Anterior cingulate cortex (tissue), 58 donors: ENCODE results near the gene PLXNB3.
"Not testable (repeated sequence)": the region's sequence is repeated elsewhere in the genome, so short reads cannot be mapped to it uniquely, and the experiment has no call there.

Experiments used
- DNase-seq, 58 donors: peaks; one replicate each; lab custom pipeline; 2025; lab: John Stamatoyannopoulos, UW

Gene PLXNB3

GRCh38 chrX:153731845-153732215 is 32.2 kb upstream of the PLXNB3 start:
- DNase-seq: no peak

- no peak for DNase-seq
Observed at GRCh38 chrX:153732401-153732800, 31.6 kb upstream of the PLXNB3 start.

- no peak for DNase-seq
Observed at GRCh38 chrX:153733651-153734240, 30.3 kb upstream of the PLXNB3 start.

- DNase-seq: no peak
Observed at GRCh38 chrX:153734871-153735270, 29.2 kb upstream of the PLXNB3 start.

- no peak for DNase-seq
Observed at GRCh38 chrX:153735274-153735673, 28.8 kb upstream of the PLXNB3 start.

- DNase-seq: no peak
Observed at GRCh38 chrX:153736071-153736820, 27.8 kb upstream of the PLXNB3 start.

- DNase-seq: no peak
Observed at GRCh38 chrX:153736871-153737441, 27.1 kb upstream of the PLXNB3 start.

- no peak for DNase-seq
Observed at GRCh38 chrX:153738056-153738605, 25.9 kb upstream of the PLXNB3 start.

- no peak for DNase-seq
Observed at GRCh38 chrX:153739754-153740486, 24.1 kb upstream of the PLXNB3 start.

GRCh38 chrX:153740631-153741222 is 23.3 kb upstream of the PLXNB3 start:
- DNase-seq: no peak

GRCh38 chrX:153741446-153741845 is 22.6 kb upstream of the PLXNB3 start:
- no peak for DNase-seq

- not testable (repeated sequence) for DNase-seq
Observed at GRCh38 chrX:153742111-153742510, 21.9 kb upstream of the PLXNB3 start.

- DNase-seq: not testable (repeated sequence)
Observed at GRCh38 chrX:153742796-153743467, 21.1 kb upstream of the PLXNB3 start.

- not testable (repeated sequence) for DNase-seq
Observed at GRCh38 chrX:153743468-153744209, 20.4 kb upstream of the PLXNB3 start.

- DNase-seq: peak in 6 of 58 donors; percentile 10 to 53 (median 24)
Observed at GRCh38 chrX:153744210-153745066, 19.6 kb upstream of the PLXNB3 start.

GRCh38 chrX:153745067-153745433 is 19.0 kb upstream of the PLXNB3 start:
- DNase-seq: not testable (repeated sequence)

GRCh38 chrX:153746359-153746758 is 17.7 kb upstream of the PLXNB3 start:
- DNase-seq: no peak

GRCh38 chrX:153746991-153747390 is 17.1 kb upstream of the PLXNB3 start:
- DNase-seq: not testable (repeated sequence)
